Spleen (tissue), 11 donors: ENCODE results near the gene CYB5B. TPM values are rescaled to one million over a fixed set of nuclear protein-coding genes. Genes with fewer than 3 reads are reported as not detected.

Experiments
- DNase-seq: peaks from one replicate; pipeline ENCODE4 v3.0.0-alpha.2; 2020
- H3K27ac ChIP-seq, 8 donors: fragments of 200-600 bp; sonication (generic) in 7 of 8; 1 replicate in 4 of 8; 2 replicates in 4 of 8; pipeline versions ENCODE4 v1.5.0 to v1.8.0; 2016 to 2021; ENCODE audit warnings: inconsistent platforms in 4 of 8, mild to moderate bottlenecking in 4 of 8, moderate library complexity in 1 of 8
- H3K27me3 ChIP-seq, 7 donors: fragments of 200-600 bp; sonication (generic) in 6 of 7; replicated peaks in 1 of 7; 1 replicate in 4 of 7; 2 replicates in 3 of 7; pipeline versions ENCODE4 v1.5.0 to v1.8.0; 2016 to 2021; ENCODE audit warnings: inconsistent platforms in 3 of 7, mild to moderate bottlenecking in 1 of 7
- H3K36me3 ChIP-seq, 6 donors: fragments of 200-600 bp; sonication (generic) in 5 of 6; 1 replicate in 4 of 6; 2 replicates in 2 of 6; pipeline versions ENCODE4 v1.5.0 to v1.8.0; 2016 to 2021; ENCODE audit warnings: inconsistent platforms in 2 of 6
- H3K4me1 ChIP-seq, 6 donors: fragments of 200-600 bp; sonication (generic) in 5 of 6; 1 replicate in 3 of 6; 2 replicates in 3 of 6; pipeline versions ENCODE4 v1.5.0 to v1.8.0; 2016 to 2021; ENCODE audit warnings: inconsistent platforms in 3 of 6
- H3K4me3 ChIP-seq, 8 donors: fragments of 200-600 bp; sonication (generic) in 7 of 8; 1 replicate in 4 of 8; 2 replicates in 4 of 8; pipeline versions ENCODE4 v1.5.0 to v1.8.0; 2016 to 2021; ENCODE audit warnings: inconsistent platforms in 4 of 8, mild to moderate bottlenecking in 4 of 8, moderate library complexity in 2 of 8
- H3K9me3 ChIP-seq, 8 donors: fragments of 200-600 bp; sonication (generic) in 7 of 8; 1 replicate in 4 of 8; 2 replicates in 4 of 8; pipeline versions ENCODE4 v1.5.0 to v1.8.0; 2016 to 2021; ENCODE audit warnings: inconsistent platforms in 4 of 8
- CTCF ChIP-seq, 11 experiments: fragments of 200-600 bp in 7 of 11; fragments of 450-650 bp in 4 of 11; sonication (generic) in 4 of 11; IDR thresholded peaks in 8 of 11; conservative IDR thresholded peaks in 3 of 11; 1 replicate in 7 of 11; 2 replicates in 4 of 11; pipeline versions ENCODE4 v1.4.0 to v1.8.0; 2016 to 2021; ENCODE audit warnings: antibody characterized with exemption in 11 of 11, inconsistent platforms in 4 of 11, mild to moderate bottlenecking in 1 of 11
- POLR2A ChIP-seq, 3 donors: fragments of 450-650 bp; IDR thresholded peaks; one replicate each; pipeline ENCODE4 v1.5.1; 2017; ENCODE audit warnings: antibody characterized with exemption in 3 of 3, mild to moderate bottlenecking in 1 of 3
- POLR2AphosphoS5 ChIP-seq, 3 donors: sonication (generic); formaldehyde crosslinking; IDR thresholded peaks; one replicate each; pipeline ENCODE4 v1.5.1; 2017; ENCODE audit warnings: antibody characterized with exemption in 3 of 3
- WGBS, 5 donors: extraction: QIAGEN DNeasy Blood & Tissue Kit in 3 of 5; methylation state at CpG; one replicate each; pipeline versions ENCODE4 v1.1.5 to v1.1.7; 2013 to 2018; 5-methylcytosine and 5-hydroxymethylcytosine counted together
- intact Hi-C: fragments of 100-400 bp; cut with DNase I; formaldehyde crosslinking; loops from one replicate; pipeline ENCODE4 v1.15.0; 2023; ENCODE audit warnings: low total_unique reads
- polyA plus RNA-seq, 3 donors: library from polyadenylated mRNA; stranded (reverse); fragments of 200-250 nt; gene quantifications; one replicate each; pipeline ENCODE4 v1.2.1, GENCODE V29; 2013
- total RNA-seq, 7 donors: library from RNA; depleted of rRNA in 3 of 7; stranded (reverse); fragments of >200 nt in 3 of 7; fragmentation: NEBNext Ultra II Directional in 4 of 7; extraction: Animal tissue kit (Norgen Biotek cat#: 25700) in 4 of 7; gene quantifications; one replicate each; pipeline versions ENCODE4 v1.1.0 to v1.2.1, GENCODE V29; 2016 to 2021
- donor health status: healthy with polysubstance abuse.
- donor health status: DM: no; HTN: no; CAD: no; lungs with moderate emphysema.
- donor health status: DM: no; HTN: no; CAD: no.
- donor health status: Bipolar disorder and iron deficiency.
- donor health status: healthy.
- donor health status: DM: no; HTN: no; CAD: no.
- donor health status: DM: yes; HTN: yes; CAD: no.

Gene CYB5B
- total and polyA plus RNA-seq, 10 donors: 36.8 to 80.5 (median 61.1) TPM

GRCh38 chr16:69511651-69512050 lies 87.2 kb downstream of the CYB5B start:
- H3K9me3 ChIP-seq: no peaks in the 10 kb centered on the region
- no peaks in the 10 kb centered on the region for H3K27me3 ChIP-seq
- H3K4me1 ChIP-seq: peaks cover 0 to 8% (median 0%) of the 10 kb centered on the region in 6 donors
- H3K36me3 ChIP-seq: no peaks in the 10 kb centered on the region
- DNase-seq: no peak
- H3K27ac ChIP-seq: no peak overlapping the region
- H3K4me3 ChIP-seq: no peak overlapping the region
- WGBS, 5 donors: 71 to 87% (median 83%) methylated on average over 4 of the region's 4 CpGs
- intact Hi-C loops: no loop called here
- TF ChIP-seq POLR2A (IDR thresholded peaks at IDR 0.05): no peak
- no peak for TF ChIP-seq POLR2AphosphoS5 (IDR thresholded peaks at IDR 0.05)
- TF ChIP-seq CTCF (IDR thresholded peaks at IDR 0.05 in 8 of 11, conservative IDR thresholded peaks at IDR 0.05 in 3 of 11): no peak

DNA sequence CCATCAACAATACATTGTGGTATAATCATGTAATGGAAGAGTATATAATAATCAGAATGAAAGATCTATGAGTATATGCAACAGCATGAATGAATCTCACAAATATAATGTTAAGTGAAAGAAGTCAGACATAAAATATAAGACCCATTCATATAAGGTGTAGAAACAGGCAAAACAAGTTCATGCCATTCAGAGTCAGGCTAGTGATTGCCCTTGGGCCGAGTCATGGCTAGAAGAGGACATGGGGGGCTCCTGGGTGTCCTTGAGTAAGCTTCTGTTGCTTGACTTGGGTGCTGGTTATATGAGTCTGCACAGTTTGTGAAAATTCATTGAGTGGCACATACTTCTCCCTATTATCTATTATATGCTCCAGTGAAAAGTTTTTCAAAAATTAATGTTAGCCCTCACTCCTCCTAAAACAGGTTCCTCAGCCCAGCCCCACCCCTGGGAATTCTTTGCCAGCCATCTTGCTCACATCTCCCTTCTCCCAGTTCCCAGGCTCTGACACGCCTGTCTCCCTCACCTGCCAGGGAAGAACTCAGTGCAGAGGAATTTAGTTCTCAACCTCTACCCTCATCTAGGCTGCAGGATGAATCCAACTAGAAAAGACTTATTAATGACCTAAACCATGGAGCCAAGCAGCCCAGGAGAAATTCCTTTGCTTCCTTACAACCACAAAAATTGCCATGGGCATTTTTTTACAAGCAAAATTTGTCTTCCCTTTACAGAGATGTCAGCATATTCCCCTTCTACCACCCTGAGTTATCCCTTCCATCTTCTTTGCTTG lies 89.0 kb downstream of the CYB5B start:
- Histone ChIP-seq H3K9me3 (no peaks in the 10 kb centered on the region), H3K27me3 (no peaks in the 10 kb centered on the region), H3K4me1 (peaks cover 0 to 8% (median 0%) of the 10 kb centered on the region in 6 donors), H3K27ac (no peak overlapping the region), H3K4me3 (no peak overlapping the region), H3K36me3 (no peaks in the 10 kb centered on the region)
- 68 to 86% (median 83%) methylated on average over 2 of the region's 2 CpGs for WGBS, 5 donors
- intact Hi-C loops: no loop called here
- TF ChIP-seq POLR2AphosphoS5 (IDR thresholded peaks at IDR 0.05): no peak
- no peak for TF ChIP-seq CTCF (IDR thresholded peaks at IDR 0.05 in 8 of 11, conservative IDR thresholded peaks at IDR 0.05 in 3 of 11)
- TF ChIP-seq POLR2A (IDR thresholded peaks at IDR 0.05): no peak
- DNase-seq: no peak

GRCh38 chr16:69514356-69514755 lies 89.9 kb downstream of the CYB5B start:
- intact Hi-C loops: no loop called here
- Histone ChIP-seq H3K27me3 (no peaks in the 10 kb centered on the region), H3K4me1 (peaks cover 0 to 8% (median 0%) of the 10 kb centered on the region in 6 donors), H3K27ac (no peak overlapping the region), H3K9me3 (no peaks in the 10 kb centered on the region), H3K4me3 (no peak overlapping the region), H3K36me3 (no peaks in the 10 kb centered on the region)
- WGBS, 5 donors: 75 to 88% (median 81%) methylated on average over 6 of the region's 6 CpGs
- DNase-seq: no peak
- TF ChIP-seq POLR2A (IDR thresholded peaks at IDR 0.05) (no peak), CTCF (IDR thresholded peaks at IDR 0.05 in 8 of 11, conservative IDR thresholded peaks at IDR 0.05 in 3 of 11) (no peak), POLR2AphosphoS5 (IDR thresholded peaks at IDR 0.05) (no peak)

Other genes with a start within 250 kb of the CYB5B start
- gene SNTB2, start 237.5 kb upstream of the CYB5B start, total RNA-seq: 10 to 100 TPM; 25.7 to 48.5 (median 31.5) TPM
- 1 to 10 TPM; 1.9 to 4.4 (median 3.0) TPM for gene SNTB2, start 237.5 kb upstream of the CYB5B start, polyA plus RNA-seq
- 10 to 100 TPM; 28.5 to 38.0 (median 33.6) TPM for gene VPS4A, start 113.3 kb upstream of the CYB5B start, total RNA-seq
- 10 to 100 TPM; 21.5 to 30.2 (median 29.1) TPM for gene VPS4A, start 113.3 kb upstream of the CYB5B start, polyA plus RNA-seq
- gene PDF, start 94.0 kb upstream of the CYB5B start, total RNA-seq: 10 to 100 TPM in 3 of 7 donors, 1 to 10 TPM in 4; 7.1 to 18.5 (median 9.4) TPM
- gene PDF, start 94.0 kb upstream of the CYB5B start, polyA plus RNA-seq: 1 to 10 TPM; 2.4 to 7.1 (median 4.7) TPM
- gene COG8, start 85.1 kb upstream of the CYB5B start, total RNA-seq: 10 to 100 TPM; 29.9 to 54.3 (median 38.4) TPM
- gene COG8, start 85.1 kb upstream of the CYB5B start, polyA plus RNA-seq: 10 to 100 TPM; 13.8 to 21.5 (median 14.5) TPM
- 10 to 100 TPM; 10.2 to 25.0 (median 20.0) TPM for gene NIP7, start 84.8 kb upstream of the CYB5B start, total RNA-seq
- 10 to 100 TPM; 14.0 to 20.6 (median 16.9) TPM for gene NIP7, start 84.8 kb upstream of the CYB5B start, polyA plus RNA-seq
- gene TMED6, start 72.8 kb upstream of the CYB5B start, total RNA-seq: 1 to 10 TPM in 4 of 7 donors, under 1 TPM in 1, not detected in 2; 0.85 to 5.2 (median 1.7) TPM
- 1 to 10 TPM in 1 of 3 donors, under 1 TPM in 2; 0.59 to 1.2 (median 0.99) TPM for gene TMED6, start 72.8 kb upstream of the CYB5B start, polyA plus RNA-seq
- 10 to 100 TPM; 24.2 to 42.3 (median 32.5) TPM for gene TERF2, start 38.6 kb upstream of the CYB5B start, total RNA-seq
- gene TERF2, start 38.6 kb upstream of the CYB5B start, polyA plus RNA-seq: 10 to 100 TPM; 10.4 to 15.0 (median 13.1) TPM
- 10 to 100 TPM; 50.5 to 96.8 (median 60.9) TPM for gene NFAT5, start 141.3 kb downstream of the CYB5B start, total RNA-seq
- 1 to 10 TPM in 2 of 3 donors, under 1 TPM in 1; 0.79 to 4.8 (median 1.0) TPM for gene NFAT5, start 141.3 kb downstream of the CYB5B start, polyA plus RNA-seq